ENCODE measurements around the gene PDE3B.
A peak's percentile ranks its signal among the peaks of the same experiment; 100 is the strongest.

PDE3B gene

DNA sequence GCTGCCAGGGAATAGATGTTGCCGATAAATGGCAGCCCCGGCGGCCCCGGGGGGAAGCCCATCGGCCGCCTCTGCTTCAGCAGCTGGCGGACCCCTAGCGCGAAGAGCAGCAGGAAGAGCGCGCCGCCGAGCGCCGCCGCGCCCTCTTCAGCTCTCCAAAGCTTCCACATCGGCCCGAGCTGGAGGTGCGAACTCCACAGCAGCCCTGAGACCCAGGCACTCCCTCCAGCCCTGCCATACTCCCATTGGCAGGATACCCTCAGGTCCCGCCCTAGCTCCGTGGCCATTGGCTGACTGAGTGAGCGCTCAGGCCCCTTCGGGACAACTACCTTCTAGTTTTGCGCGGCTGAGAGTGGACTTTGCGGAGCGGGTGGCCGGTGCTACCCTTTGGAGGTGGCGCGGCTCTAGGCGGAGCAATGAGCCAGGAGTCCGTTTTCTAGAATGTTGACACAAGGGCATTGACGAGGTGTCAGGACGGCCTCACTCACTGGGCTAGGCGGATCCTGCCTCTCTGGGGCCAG, 248.5 kb downstream of the PDE3B start, which contains the start of gene CYP2R1:
Gene CYP2R1, minus strand, starts transcription at position 196 of the 521 bp plus-strand sequence. Its CDS starts 26 bp downstream, at position 170.
- TF ChIP-seq, protein P1, sequence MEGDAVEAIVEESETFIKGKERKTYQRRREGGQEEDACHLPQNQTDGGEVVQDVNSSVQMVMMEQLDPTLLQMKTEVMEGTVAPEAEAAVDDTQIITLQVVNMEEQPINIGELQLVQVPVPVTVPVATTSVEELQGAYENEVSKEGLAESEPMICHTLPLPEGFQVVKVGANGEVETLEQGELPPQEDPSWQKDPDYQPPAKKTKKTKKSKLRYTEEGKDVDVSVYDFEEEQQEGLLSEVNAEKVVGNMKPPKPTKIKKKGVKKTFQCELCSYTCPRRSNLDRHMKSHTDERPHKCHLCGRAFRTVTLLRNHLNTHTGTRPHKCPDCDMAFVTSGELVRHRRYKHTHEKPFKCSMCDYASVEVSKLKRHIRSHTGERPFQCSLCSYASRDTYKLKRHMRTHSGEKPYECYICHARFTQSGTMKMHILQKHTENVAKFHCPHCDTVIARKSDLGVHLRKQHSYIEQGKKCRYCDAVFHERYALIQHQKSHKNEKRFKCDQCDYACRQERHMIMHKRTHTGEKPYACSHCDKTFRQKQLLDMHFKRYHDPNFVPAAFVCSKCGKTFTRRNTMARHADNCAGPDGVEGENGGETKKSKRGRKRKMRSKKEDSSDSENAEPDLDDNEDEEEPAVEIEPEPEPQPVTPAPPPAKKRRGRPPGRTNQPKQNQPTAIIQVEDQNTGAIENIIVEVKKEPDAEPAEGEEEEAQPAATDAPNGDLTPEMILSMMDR (IDR thresholded peaks at IDR 0.05; ENCODE audit: control extremely low read depth, extremely low read depth, low read depth, missing control alignments) = no peak
- POLR2A ChIA-PET = interaction anchor here (0.7 to 2.9 kb wide), 4 partner anchors 10 to 248 kb away, joined by 3 to 13 read pairs (median 4); no protein-coding TSS in a partner anchor
- CTCF ChIA-PET = interaction anchor here (0.7 to 9.2 kb wide), 12 partner anchors 11 to 372 kb away, joined by 3 to 148 read pairs (median 4); partner anchors contain the start of gene PSMA1
- peak; percentile 91 for DNase-seq (ENCODE audit: extremely low spot score)

GRCh38 chr11:14892577-14892976, 249.0 kb downstream of the PDE3B start:
- CTCF ChIA-PET = interaction anchor here (1.2 to 9.2 kb wide), 5 partner anchors 10 to 373 kb away, joined by 4 to 148 read pairs (median 6); partner anchors contain the start of gene PSMA1
- POLR2A ChIA-PET = interaction anchor here (0.7 to 2.9 kb wide), 3 partner anchors 10 to 248 kb away, joined by 3 to 13 read pairs (median 3); no protein-coding TSS in a partner anchor
- no peak for DNase-seq (ENCODE audit: extremely low spot score)
- TF ChIP-seq, protein P1 (IDR thresholded peaks at IDR 0.05; ENCODE audit: control extremely low read depth, extremely low read depth, low read depth, missing control alignments) = no peak

- POLR2A ChIA-PET = no interaction called here
- TF ChIP-seq, protein P1 (IDR thresholded peaks at IDR 0.05; ENCODE audit: control extremely low read depth, extremely low read depth, low read depth, missing control alignments) = no peak
- no peak for DNase-seq (ENCODE audit: extremely low spot score)
- CTCF ChIA-PET = interaction anchor here (1.5 to 9.2 kb wide), 2 partner anchors 11 to 105 kb away, joined by 3 to 148 read pairs; no protein-coding TSS in a partner anchor
These were observed 251.3 kb downstream of the PDE3B start for GRCh38 chr11:14894657-14895598.

DNA sequence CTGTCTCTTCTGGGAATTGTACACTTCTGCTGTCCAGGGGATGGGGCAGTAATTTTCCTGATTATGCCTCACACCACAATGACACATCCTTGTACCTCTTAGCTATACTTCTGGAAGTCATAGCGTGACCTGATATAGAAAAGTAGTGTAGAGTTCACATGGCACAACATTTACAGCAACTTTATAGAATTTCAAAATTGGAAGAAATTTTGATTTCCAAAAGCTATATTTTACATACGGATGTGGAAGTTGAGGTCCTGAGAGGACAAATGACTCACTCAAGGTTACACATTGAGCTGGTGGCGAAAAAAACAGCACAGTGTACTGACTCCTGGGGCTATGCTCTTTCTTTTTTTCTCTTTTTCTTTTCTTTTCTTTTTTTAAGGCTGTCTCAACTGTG, 254.8 kb downstream of the PDE3B start:
- ChIA-PET POLR2A (no interaction called here), CTCF (interaction anchor here (1.2 to 1.8 kb wide), 2 partner anchors 9 to 108 kb away, joined by 4 to 21 read pairs; no protein-coding TSS in a partner anchor)
- DNase-seq (ENCODE audit: extremely low spot score) = no peak
- TF ChIP-seq, protein P1 (IDR thresholded peaks at IDR 0.05; ENCODE audit: control extremely low read depth, extremely low read depth, low read depth, missing control alignments) = no peak

DNA sequence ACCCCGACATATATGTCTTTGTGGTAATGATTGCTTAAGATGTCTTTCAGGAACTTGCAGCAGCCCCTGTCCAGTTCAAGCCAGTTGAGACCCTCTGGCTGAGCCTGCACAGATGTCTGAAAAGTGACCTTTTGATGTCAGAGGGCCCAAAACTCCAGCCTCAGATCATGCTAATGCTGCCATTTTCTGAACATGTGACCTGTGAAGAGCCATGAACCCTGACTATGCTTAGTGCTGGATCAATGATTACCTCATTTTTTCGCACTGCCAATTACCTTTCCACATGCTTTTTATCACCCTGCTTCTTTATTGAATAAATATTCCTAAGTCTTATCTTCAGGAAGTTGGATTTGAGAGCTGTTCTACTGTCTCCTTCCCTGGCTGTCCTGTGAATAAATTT, 255.3 kb downstream of the PDE3B start:
- TF ChIP-seq, protein P1 (IDR thresholded peaks at IDR 0.05; ENCODE audit: control extremely low read depth, extremely low read depth, low read depth, missing control alignments) = no peak
- DNase-seq (ENCODE audit: extremely low spot score) = no peak
- ChIA-PET CTCF (interaction anchor here (1.2 to 1.8 kb wide), 2 partner anchors 9 to 109 kb away, joined by 4 to 21 read pairs; no protein-coding TSS in a partner anchor), POLR2A (no interaction called here)

All from GM10248 (cell line).